RCC 7860 (cell line): ENCODE data around the gene KRT86.

ENCODE experiments used
- DNase-seq: peaks from one replicate; pipeline ENCODE4 v3.0.0-alpha.2; 2015; ENCODE audit warnings: low spot score
- FAIRE-seq: peaks from 2 replicates; lab custom pipeline; 2012; peaks lifted over from hg19 to GRCh38; lab: Jason Lieb, UNC

Gene KRT86

GRCh38 chr12:52274521-52275120 lies at the start of gene KRT86:
Gene KRT86 (plus strand): TSS chr12:52274645. CDS start chr12:52301917, 27,272 bp downstream.
- FAIRE-seq (no peak), DNase-seq (no peak)

GRCh38 chr12:52225752-52226151 lies 48.7 kb upstream of the KRT86 start:
- FAIRE-seq (no peak), DNase-seq (no peak)

DNA sequence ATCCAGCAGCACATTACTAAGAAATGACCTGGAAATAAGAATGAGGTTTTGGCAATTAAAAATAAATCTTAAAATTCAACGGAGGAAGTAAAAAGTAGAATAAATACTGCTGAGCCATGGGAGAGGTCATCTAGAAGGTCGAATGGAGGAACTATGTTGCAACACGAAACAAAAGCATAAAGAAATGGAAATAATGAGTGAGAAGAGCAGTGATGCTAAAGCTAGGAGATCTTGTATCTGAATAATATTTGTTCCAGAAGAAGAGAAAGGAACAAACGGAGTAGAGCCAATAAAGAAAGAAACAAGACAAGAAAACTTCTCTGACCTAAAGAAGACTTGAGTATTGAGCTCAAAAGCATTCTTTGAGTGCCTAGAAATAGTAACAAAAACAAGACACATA lies 48.0 kb upstream of the KRT86 start:
- DNase-seq: no peak
- no peak for FAIRE-seq

DNA sequence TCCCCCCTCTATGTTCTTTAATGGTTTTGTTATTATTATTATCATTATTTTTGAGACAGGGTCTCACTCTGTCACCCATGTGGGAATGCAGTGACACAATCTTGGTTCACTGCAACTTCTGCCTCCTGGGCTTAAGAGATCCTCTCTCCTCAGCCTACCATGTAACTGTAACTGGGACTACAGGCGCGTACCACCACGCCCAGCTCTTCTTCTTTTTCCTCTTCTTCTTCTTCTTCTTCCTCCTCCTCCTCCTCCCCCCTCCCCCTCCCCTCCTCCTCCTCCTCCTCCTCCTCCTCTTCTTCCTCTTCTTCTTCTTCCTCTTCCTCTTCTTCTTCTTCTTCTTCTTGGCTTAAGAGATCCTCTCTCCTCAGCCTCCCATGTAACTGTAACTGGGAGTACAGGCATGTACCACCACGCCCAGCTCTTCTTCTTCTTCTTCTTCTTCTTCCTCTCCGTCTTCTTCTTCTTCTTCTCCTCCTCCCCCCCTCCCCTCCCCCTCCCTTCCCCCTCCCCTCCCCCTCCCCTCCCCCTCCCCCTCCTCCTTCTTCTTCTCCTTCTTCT lies 46.8 kb upstream of the KRT86 start:
- FAIRE-seq: no peak
- no peak for DNase-seq

- DNase-seq: no peak
- FAIRE-seq: no peak
Measured at GRCh38 chr12:52228366-52228765, 46.1 kb upstream of the KRT86 start.

- FAIRE-seq: no peak
- DNase-seq: no peak
Measured at GRCh38 chr12:52228931-52229330, 45.5 kb upstream of the KRT86 start.

- FAIRE-seq: no peak
- DNase-seq: no peak
Measured at GRCh38 chr12:52229836-52230343, 44.6 kb upstream of the KRT86 start.

- DNase-seq (peak; percentile 68), FAIRE-seq (peak; percentile 58)
Measured at GRCh38 chr12:52230364-52231281, 43.8 kb upstream of the KRT86 start.

DNA sequence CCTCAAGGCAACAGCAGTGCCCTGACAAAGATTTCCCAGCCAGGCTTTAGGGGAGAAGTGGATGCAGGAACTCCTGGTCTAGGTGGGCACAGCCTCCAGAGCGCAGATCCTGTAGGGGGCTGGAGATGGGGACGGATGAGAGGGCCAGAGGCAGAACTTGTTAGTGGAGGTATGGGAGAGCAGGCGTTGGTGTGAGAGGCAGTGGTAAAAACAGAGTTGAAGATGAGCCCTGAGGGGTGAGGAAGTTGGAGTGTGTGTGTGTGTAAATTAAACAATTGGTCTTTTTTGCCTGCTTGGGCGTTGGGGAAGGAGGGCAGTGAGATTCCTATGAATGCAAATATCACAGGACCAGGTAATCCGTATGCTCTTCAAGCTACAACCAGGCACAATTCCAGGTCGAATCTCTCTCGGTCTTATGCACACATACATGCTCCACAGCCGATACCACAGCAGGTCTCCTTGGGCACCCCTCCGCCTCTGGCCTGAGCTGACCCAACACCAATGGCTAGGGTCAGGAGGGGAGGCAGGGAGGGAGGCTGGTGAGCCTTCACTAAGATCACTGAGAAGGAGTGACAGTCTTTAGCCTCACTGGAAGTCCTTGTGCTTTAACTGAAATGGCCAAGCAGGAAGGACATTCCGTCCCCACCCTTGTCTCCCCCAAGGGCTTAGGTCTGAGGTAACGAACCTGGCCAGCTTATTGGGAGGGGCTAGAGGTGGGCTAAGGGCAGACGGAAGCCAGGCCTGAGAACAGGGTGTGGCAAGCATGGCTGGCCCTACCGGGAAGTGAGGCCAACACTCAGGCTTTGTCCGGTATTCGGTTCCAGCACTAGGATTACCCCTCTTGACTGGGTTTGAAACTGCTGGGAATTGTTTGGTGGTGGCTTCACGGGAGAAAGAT lies 42.9 kb upstream of the KRT86 start:
- no peak for DNase-seq

DNA sequence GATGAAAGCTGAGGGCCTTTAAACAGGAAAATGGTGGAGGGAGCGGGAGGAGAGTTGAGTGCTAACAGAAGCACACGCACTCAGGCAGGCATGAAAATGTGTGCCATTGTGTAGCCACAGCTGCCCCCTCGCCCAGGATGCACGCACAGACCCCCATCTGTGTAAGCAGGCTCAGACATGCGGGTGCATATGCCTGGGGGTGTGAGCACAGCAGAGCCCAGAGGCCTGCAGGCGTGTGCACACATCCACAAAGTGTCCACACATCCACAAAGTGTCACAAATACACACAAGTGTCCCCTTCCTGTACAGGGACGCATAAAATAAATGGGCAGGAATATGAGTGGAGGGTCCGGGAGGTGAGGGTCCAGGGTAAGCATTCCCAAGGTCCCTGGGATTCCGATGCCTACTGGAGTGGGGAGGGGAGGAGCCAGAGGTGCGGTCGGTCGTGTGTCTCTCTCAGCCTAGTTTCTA lies 42.2 kb upstream of the KRT86 start:
- no peak for FAIRE-seq
- DNase-seq: no peak

More for the DNA sequence above, 42.9 kb upstream of the KRT86 start:
- no peak for FAIRE-seq

DNA sequence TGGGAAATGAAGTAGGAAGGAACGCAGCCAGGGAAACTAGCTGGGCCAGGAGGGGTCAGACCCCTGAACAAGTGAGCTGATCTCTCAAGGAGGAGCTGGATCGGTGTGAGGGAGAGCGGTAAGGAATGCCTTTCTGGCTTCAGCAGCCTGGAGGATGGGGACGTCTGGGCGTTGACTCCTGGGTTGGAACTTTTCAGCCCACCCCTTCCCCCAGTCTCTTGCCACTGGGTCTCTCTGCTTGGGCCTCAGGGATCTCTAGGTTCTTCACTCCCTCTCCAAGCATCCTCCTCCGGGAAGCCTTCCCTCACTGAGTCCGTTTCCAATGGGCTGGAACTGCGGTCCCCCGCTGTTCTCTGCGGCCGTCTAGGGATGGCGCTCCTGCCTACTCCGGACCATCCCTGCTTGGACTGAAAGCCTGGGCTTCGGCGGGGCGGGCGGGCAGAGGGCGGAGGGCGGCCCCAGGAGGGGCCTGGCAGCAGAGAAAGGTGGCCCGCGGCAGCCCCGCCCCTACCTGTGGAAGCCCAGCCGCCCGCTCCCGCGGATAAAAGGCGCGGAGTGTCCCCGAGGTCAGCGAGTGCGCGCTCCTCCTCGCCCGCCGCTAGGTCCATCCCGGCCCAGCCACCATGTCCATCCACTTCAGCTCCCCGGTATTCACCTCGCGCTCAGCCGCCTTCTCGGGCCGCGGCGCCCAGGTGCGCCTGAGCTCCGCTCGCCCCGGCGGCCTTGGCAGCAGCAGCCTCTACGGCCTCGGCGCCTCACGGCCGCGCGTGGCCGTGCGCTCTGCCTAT lies 41.6 kb upstream of the KRT86 start, which contains the start of gene KRT7:
TSS of gene KRT7 (plus strand) at position 570 of the 788 bp plus-strand sequence. CDS start at position 624, 54 bp downstream.
- FAIRE-seq: no peak

DNA sequence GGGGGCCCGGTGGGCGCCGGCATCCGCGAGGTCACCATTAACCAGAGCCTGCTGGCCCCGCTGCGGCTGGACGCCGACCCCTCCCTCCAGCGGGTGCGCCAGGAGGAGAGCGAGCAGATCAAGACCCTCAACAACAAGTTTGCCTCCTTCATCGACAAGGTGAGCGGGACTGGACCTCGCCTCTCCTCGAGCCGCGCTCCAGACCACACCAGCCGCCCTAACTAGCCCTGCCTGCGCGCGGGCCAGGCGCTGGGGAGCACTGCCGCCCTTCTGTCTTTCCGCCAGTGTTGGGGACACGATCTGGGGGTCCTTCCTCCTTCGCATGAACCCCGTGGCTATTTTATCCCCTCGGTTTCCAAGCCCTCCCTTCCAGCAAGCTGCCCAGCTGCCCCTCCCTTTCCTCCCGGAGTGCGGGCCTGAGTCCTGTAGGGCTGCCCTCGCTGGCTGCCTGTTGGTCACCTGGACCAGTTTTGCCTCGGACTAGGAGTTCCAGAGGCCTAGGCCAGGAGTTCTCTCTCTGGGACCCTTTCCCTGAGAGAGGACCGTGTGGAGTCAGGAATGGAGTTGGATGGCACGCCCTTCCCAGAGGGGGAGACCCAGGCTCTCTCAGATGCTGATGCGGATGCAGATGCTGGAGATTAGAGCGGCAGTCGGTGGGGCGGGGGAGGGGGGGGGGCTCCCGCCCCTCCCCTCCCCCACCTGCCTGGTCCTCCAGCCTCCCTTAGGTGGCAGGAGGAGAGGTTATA lies 40.8 kb upstream of the KRT86 start:
- DNase-seq (no peak), FAIRE-seq (no peak)

More for the DNA sequence above, 41.6 kb upstream of the KRT86 start, which contains the start of gene KRT7:
- DNase-seq: no peak

- no peak for FAIRE-seq
- DNase-seq: no peak
Measured at GRCh38 chr12:52234223-52234810, 40.1 kb upstream of the KRT86 start.

DNA sequence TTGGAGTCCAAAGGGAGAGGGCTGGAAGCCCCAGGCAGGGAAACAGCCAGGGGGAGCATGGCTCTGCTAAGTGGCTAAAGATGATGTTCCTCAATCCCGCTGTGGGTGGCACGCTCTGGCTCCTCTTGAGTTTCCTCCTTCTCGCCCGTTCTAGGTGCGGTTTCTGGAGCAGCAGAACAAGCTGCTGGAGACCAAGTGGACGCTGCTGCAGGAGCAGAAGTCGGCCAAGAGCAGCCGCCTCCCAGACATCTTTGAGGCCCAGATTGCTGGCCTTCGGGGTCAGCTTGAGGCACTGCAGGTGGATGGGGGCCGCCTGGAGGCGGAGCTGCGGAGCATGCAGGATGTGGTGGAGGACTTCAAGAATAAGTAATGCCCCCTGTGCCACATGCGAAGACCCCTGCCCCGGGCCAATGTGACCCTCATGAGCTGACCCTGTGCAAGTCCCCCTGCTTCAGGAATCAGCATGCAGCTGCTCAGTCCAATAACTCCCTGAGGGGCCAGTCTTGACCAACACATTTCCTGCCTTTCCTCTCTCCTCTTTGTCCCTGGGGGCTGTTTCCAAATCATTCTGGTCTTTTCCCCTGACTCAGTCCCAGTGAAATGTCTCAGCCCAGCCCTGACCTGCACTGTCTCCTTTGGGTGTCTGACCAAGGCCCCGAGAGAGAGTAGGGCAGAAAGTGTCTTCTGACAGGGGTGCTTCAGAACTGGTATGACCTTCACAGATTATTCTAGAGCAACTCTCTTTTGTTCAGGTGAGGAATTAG lies 39.3 kb upstream of the KRT86 start:
- FAIRE-seq (no peak), DNase-seq (no peak)

DNA sequence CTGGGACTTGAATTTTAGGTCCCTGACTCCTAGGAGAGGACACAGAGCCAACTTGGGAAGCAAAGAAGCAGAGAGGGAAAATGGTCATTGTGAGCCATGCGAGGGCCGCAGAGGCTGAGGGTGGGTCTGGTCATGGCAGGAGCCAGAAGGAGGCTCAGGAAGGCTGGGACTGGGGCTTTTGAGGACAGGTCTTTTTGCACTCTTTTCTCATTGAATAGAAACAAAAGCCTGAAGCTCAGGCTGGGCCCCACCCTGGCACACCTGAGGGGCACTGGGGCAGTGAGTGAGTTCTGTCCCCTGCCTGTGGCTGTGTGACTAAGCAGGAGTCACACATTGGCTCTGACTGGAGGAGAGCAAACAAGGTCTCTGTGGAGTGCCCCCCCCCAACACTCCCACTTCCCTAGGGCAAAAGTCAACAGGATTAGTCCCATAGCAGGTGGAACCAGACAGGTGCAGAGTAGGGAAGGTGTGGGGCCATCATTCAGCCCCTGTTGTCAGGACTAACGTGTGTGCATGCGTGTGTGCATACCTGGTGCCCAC lies 38.6 kb upstream of the KRT86 start:
- DNase-seq (no peak), FAIRE-seq (no peak)

DNA sequence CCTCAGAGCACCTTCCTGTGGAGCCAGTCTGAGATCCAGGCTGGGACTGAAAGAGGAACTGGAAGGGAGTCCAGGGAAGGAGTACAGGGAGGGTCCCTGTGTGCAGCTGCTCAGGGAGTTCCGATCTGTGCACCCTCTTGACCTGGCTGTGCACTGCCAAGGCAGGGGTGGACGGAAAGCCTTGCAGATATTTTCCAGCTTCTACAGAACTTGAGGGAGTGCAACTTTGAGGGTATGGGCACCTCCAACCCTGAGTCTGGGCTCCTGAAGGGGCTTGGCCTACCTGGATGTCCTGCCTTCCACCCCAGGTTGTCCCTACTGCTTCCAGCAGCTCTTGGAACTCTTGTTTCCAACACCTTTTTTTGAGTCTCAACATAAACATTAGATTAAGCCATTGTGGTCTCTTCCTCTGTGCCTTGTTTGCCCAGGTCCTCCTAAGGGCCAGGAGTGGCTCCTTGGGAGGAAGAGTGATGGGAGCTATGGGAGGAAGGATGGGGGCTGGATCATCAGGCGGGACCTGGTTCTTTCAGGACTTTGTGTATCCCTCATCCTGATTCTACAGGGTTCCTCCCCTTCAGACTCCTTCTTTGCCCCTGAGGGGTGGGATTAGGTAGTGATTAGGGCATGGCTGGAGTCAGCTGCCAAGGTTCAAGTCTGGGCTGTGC lies 37.9 kb upstream of the KRT86 start:
- FAIRE-seq (no peak), DNase-seq (no peak)
